H9 (cell line): ENCODE data around the gene ANO10. TPM values are rescaled to one million over a fixed set of nuclear protein-coding genes. Genes with fewer than 3 reads are reported as not detected.

ENCODE experiments used
- DNase-seq: peaks from one replicate; pipeline ENCODE4 v3.0.0-alpha.2; 2017
- H2AFZ ChIP-seq: one replicate; pipeline ENCODE4 v1.6.1; 2013; ENCODE audit warnings: mild to moderate bottlenecking, low read length, control low read depth, moderate library complexity
- H2AK5ac ChIP-seq: 2 replicates; pipeline ENCODE4 v1.6.1; 2013; ENCODE audit warnings: low read length, control low read depth, mixed read lengths; ENCODE audit not compliant: insufficient read length
- H2BK120ac ChIP-seq: one replicate; pipeline ENCODE4 v1.6.1; 2013; ENCODE audit warnings: low read depth, mild to moderate bottlenecking, low read length, control low read depth, inconsistent platforms; ENCODE audit not compliant: poor library complexity, severe bottlenecking
- H2BK12ac ChIP-seq: 2 replicates; pipeline ENCODE4 v1.6.1; 2013; ENCODE audit warnings: low read length, control low read depth, mixed read lengths, low read depth; ENCODE audit not compliant: insufficient read length
- H2BK15ac ChIP-seq: 2 replicates; pipeline ENCODE4 v1.6.1; 2013; ENCODE audit warnings: low read depth, low read length, control low read depth
- H2BK20ac ChIP-seq: one replicate; pipeline ENCODE4 v1.6.1; 2013; ENCODE audit warnings: low read depth, mild to moderate bottlenecking, low read length, control low read depth, inconsistent platforms; ENCODE audit not compliant: poor library complexity, severe bottlenecking
- H2BK5ac ChIP-seq: 2 replicates; pipeline ENCODE4 v1.6.1; 2013; ENCODE audit warnings: low read length, control low read depth, mixed read lengths; ENCODE audit not compliant: insufficient read length
- H3K14ac ChIP-seq: 2 replicates; pipeline ENCODE4 v1.6.1; 2013; ENCODE audit warnings: low read length, control low read depth; ENCODE audit not compliant: insufficient read depth
- H3K18ac ChIP-seq: 2 replicates; pipeline ENCODE4 v1.6.1; 2013; ENCODE audit warnings: low read depth, mild to moderate bottlenecking, mixed read lengths, low read length, control low read depth; ENCODE audit not compliant: insufficient read length
- H3K23ac ChIP-seq: 2 replicates; pipeline ENCODE4 v1.6.1; 2013; ENCODE audit warnings: low read length, control low read depth, mixed read lengths, low read depth; ENCODE audit not compliant: insufficient read length
- H3K23me2 ChIP-seq: 2 replicates; pipeline ENCODE4 v1.6.1; 2013; ENCODE audit warnings: low read depth, mild to moderate bottlenecking, mixed read lengths, low read length, control low read depth; ENCODE audit not compliant: insufficient read length, poor library complexity, severe bottlenecking
- H3K27ac ChIP-seq: 2 replicates; pipeline ENCODE4 v1.5.1; 2013; ENCODE audit warnings: low read length, control low read depth, mixed read lengths, low read depth; ENCODE audit not compliant: insufficient read length
- H3K27me3 ChIP-seq: 2 replicates; pipeline ENCODE4 v1.6.1; 2013; ENCODE audit warnings: low read length, control low read depth, inconsistent platforms; ENCODE audit not compliant: insufficient read depth
- H3K4ac ChIP-seq: 2 replicates; pipeline ENCODE4 v1.6.1; 2013; ENCODE audit warnings: low read depth, mild to moderate bottlenecking, control low read depth, inconsistent platforms, low read length, moderate library complexity
- H3K4me1 ChIP-seq: 2 replicates; pipeline ENCODE4 v1.6.1; 2013; ENCODE audit warnings: low read length, control low read depth, inconsistent platforms; ENCODE audit not compliant: insufficient read depth
- H3K4me2 ChIP-seq: 2 replicates; pipeline ENCODE4 v1.6.1; 2013; ENCODE audit warnings: low read length, control low read depth, mixed read lengths; ENCODE audit not compliant: insufficient read length, insufficient read depth
- H3K56ac ChIP-seq: 2 replicates; pipeline ENCODE4 v1.6.1; 2013; ENCODE audit warnings: low read depth, mild to moderate bottlenecking, mixed read lengths, low read length, control low read depth; ENCODE audit not compliant: insufficient read length
- H3K79me1 ChIP-seq: 2 replicates; pipeline ENCODE4 v1.6.1; 2013; ENCODE audit warnings: low read depth, mild to moderate bottlenecking, moderate library complexity, low read length, control low read depth, inconsistent platforms; ENCODE audit not compliant: insufficient read depth, poor library complexity, severe bottlenecking
- H3K79me2 ChIP-seq: 2 replicates; pipeline ENCODE4 v1.6.1; 2013; ENCODE audit warnings: low read length, control low read depth, inconsistent platforms; ENCODE audit not compliant: insufficient read depth
- H3K9ac ChIP-seq: 2 replicates; pipeline ENCODE4 v1.6.1; 2013; ENCODE audit warnings: low read length, control low read depth, mixed read lengths; ENCODE audit not compliant: insufficient read length; ENCODE audit errors: extremely low read depth
- H3K9me3 ChIP-seq: one replicate; pipeline ENCODE4 v1.6.1; 2013; ENCODE audit warnings: low read depth, low read length, inconsistent platforms; ENCODE audit not compliant: control insufficient read depth
- H3T11ph ChIP-seq: one replicate; pipeline ENCODE4 v1.6.1; 2013; ENCODE audit warnings: mild to moderate bottlenecking, low read length, control low read depth, inconsistent platforms
- H4K20me1 ChIP-seq: one replicate; pipeline ENCODE4 v1.6.1; 2013; ENCODE audit not compliant: control insufficient read depth, insufficient read length, insufficient read depth
- H4K5ac ChIP-seq: 2 replicates; pipeline ENCODE4 v1.6.1; 2013; ENCODE audit warnings: low read depth, mild to moderate bottlenecking, mixed read lengths, low read length, control low read depth; ENCODE audit not compliant: insufficient read length
- H4K8ac ChIP-seq: replicated peaks from 2 replicates; pipeline ENCODE4 v1.6.1; 2013; ENCODE audit warnings: low read length, control low read depth, mixed read lengths, low read depth; ENCODE audit not compliant: insufficient read length
- H4K91ac ChIP-seq: 2 replicates; pipeline ENCODE4 v1.6.1; 2013; ENCODE audit warnings: low read depth, mild to moderate bottlenecking, moderate library complexity, mixed read lengths, low read length, control low read depth; ENCODE audit not compliant: insufficient read length
- H3K27ac Mint-ChIP-seq, 3 experiments: 2 replicates in 2 of 3; 3 replicates in 1 of 3; pipeline ENCODE4 v1.8.0; 2020 to 2021; ENCODE audit warnings: mixed read lengths in 3 of 3, mild to moderate bottlenecking in 1 of 3, moderate library complexity in 1 of 3
- H3K27me3 Mint-ChIP-seq: 2 replicates; pipeline ENCODE4 v1.8.0; 2021; ENCODE audit warnings: low read depth, mild to moderate bottlenecking, moderate library complexity, mixed read lengths
- H3K36me3 Mint-ChIP-seq, 3 experiments: 2 replicates in 2 of 3; 3 replicates in 1 of 3; pipeline ENCODE4 v1.8.0; 2020 to 2021; ENCODE audit warnings: low read depth in 3 of 3, mixed read lengths in 3 of 3; ENCODE audit not compliant: insufficient read depth in 1 of 3
- H3K4me1 Mint-ChIP-seq, 2 experiments: 2 replicates each; pipeline ENCODE4 v1.8.0; 2020; ENCODE audit warnings: mixed read lengths in 2 of 2
- H3K4me3 Mint-ChIP-seq, 2 experiments: 2 replicates in 1 of 2; 3 replicates in 1 of 2; pipeline ENCODE4 v1.8.0; 2020 to 2021; ENCODE audit warnings: mild to moderate bottlenecking in 2 of 2, mixed read lengths in 2 of 2, moderate library complexity in 1 of 2
- H3K9me3 Mint-ChIP-seq, 2 experiments: 2 replicates in 1 of 2; 3 replicates in 1 of 2; pipeline ENCODE4 v1.8.0; 2020; ENCODE audit warnings: mild to moderate bottlenecking in 2 of 2, mixed read lengths in 2 of 2, moderate library complexity in 1 of 2
- WGBS: extraction: QIAGEN DNeasy Blood & Tissue Kit; methylation state at CpG from one replicate; pipeline ENCODE4 v1.1.7; 2013; ENCODE audit warnings: missing lambda C conversion rate, low lambda C conversion rate, mixed read lengths; ENCODE audit not compliant: insufficient read length; ENCODE audit errors: extremely low coverage; 5-methylcytosine and 5-hydroxymethylcytosine counted together
- total RNA-seq: library from RNA; stranded (reverse); gene quantifications from 2 replicates; pipeline ENCODE4 v1.2.1, GENCODE V29; 2021
- TF ChIP-seq, protein P1 (sequence below): fragments of 200-600 bp; sonication (generic); conservative IDR thresholded peaks from 3 replicates; pipeline ENCODE4 v1.8.0; 2021; ENCODE audit warnings: antibody characterized with exemption, mild to moderate bottlenecking

The ANO10 gene
- total RNA-seq, 1 experiment from 2014 or later = 38.7 TPM

DNA sequence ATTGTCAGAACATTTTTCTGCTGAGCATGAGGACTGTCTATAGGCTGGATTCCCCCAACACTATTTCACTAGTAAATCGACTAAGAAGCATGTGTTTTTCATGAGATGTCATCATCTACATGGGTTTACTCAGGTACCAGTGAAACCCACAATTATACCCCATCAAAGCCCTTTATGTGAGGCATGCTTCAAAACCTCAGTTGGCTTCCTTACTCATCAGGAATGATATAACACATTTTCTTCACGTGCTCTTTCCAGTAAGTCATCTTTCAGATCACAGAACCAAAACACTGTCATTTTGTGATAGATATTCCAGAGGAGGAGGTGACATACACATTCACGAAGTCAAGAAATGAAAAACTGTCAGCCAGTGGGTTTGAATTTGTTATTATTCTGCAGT, 116.5 kb downstream of the ANO10 start:
- Histone ChIP-seq H3K23me2 (no peaks in the 10 kb centered on the region), H3K18ac (no peak overlapping the region), H3T11ph (no peak overlapping the region), H3K9ac (no peak overlapping the region), H3K27ac (no peak overlapping the region), H2BK20ac (no peak overlapping the region), H4K91ac (no peak overlapping the region), H3K79me1 (no peaks in the 10 kb centered on the region), H2BK15ac (no peak overlapping the region), H3K27me3 (no peaks in the 10 kb centered on the region), H2AFZ (no peak overlapping the region), H3K23ac (no peak overlapping the region), H3K14ac (no peak overlapping the region), H3K79me2 (no peaks in the 10 kb centered on the region), H3K56ac (no peak overlapping the region), H4K5ac (no peak overlapping the region), H2AK5ac (no peak overlapping the region), H2BK5ac (no peak overlapping the region), H2BK12ac (no peak overlapping the region), H2BK120ac (no peak overlapping the region), H4K20me1 (no peaks in the 10 kb centered on the region), H3K9me3 (no peaks in the 10 kb centered on the region), H4K8ac (no peak overlapping the region), H3K4me1 (no peaks in the 10 kb centered on the region), H3K4me2 (no peak overlapping the region), H3K4ac (no peak overlapping the region)
- H3K36me3 Mint-ChIP-seq = no peaks in the 10 kb centered on the region; a peak in 2 of 7 replicates
- no peaks in the 10 kb centered on the region; a peak in 1 of 5 replicates for H3K9me3 Mint-ChIP-seq
- peaks cover 0 to 4% of the 10 kb centered on the region in 2 experiments; a peak in 1 of 4 replicates for H3K4me1 Mint-ChIP-seq
- peaks cover 2% of the 10 kb centered on the region; the same call in 1 of the 2 replicates for H3K27me3 Mint-ChIP-seq
- no peak overlapping the region for H3K4me3 Mint-ChIP-seq
- DNase-seq = no peak
- no CpG with 5 or more reads among the region's 3 CpGs for WGBS
- H3K27ac Mint-ChIP-seq = no peak overlapping the region
- TF ChIP-seq, protein P1, sequence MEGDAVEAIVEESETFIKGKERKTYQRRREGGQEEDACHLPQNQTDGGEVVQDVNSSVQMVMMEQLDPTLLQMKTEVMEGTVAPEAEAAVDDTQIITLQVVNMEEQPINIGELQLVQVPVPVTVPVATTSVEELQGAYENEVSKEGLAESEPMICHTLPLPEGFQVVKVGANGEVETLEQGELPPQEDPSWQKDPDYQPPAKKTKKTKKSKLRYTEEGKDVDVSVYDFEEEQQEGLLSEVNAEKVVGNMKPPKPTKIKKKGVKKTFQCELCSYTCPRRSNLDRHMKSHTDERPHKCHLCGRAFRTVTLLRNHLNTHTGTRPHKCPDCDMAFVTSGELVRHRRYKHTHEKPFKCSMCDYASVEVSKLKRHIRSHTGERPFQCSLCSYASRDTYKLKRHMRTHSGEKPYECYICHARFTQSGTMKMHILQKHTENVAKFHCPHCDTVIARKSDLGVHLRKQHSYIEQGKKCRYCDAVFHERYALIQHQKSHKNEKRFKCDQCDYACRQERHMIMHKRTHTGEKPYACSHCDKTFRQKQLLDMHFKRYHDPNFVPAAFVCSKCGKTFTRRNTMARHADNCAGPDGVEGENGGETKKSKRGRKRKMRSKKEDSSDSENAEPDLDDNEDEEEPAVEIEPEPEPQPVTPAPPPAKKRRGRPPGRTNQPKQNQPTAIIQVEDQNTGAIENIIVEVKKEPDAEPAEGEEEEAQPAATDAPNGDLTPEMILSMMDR = no peak
